Right lobe of liver (tissue), 6 donors: Measurements from ENCODE around the gene CEPT1. TPM values are rescaled to one million over a fixed set of nuclear protein-coding genes. Genes with fewer than 3 reads are reported as not detected.

Source experiments
- ATAC-seq, 4 donors: fragments of 200-7000 bp; cut with Tn5 transposase; one replicate each; pipeline ENCODE4 v1.9.1; 2020; ENCODE audit warnings: mild to moderate bottlenecking in 4 of 4, moderate library complexity in 4 of 4
- DNase-seq, 3 donors: peaks; one replicate each; pipeline ENCODE4 v3.0.0-alpha.2; 2020
- H3K27ac ChIP-seq, 3 donors: fragments of 200-600 bp; one replicate each; pipeline ENCODE4 v1.8.0; 2022
- H3K27me3 ChIP-seq, 2 donors: fragments of 200-600 bp; one replicate each; pipeline ENCODE4 v1.8.0; 2022
- H3K36me3 ChIP-seq, 4 donors: fragments of 200-600 bp; sonication (generic) in 1 of 4; one replicate each; pipeline versions ENCODE4 v1.5.1 to v1.8.0; 2017 to 2022; ENCODE audit warnings: control low read depth in 1 of 4
- H3K4me1 ChIP-seq, 4 donors: fragments of 200-600 bp; sonication (generic) in 1 of 4; one replicate each; pipeline versions ENCODE4 v1.5.1 to v1.8.0; 2017 to 2022; ENCODE audit warnings: control low read depth in 1 of 4
- H3K4me3 ChIP-seq, 3 donors: fragments of 200-600 bp; one replicate each; pipeline ENCODE4 v1.8.0; 2022
- H3K9me3 ChIP-seq, 4 donors: fragments of 200-600 bp; sonication (generic) in 1 of 4; one replicate each; pipeline versions ENCODE4 v1.5.1 to v1.8.0; 2017 to 2022; ENCODE audit warnings: control low read depth in 1 of 4
- CTCF ChIP-seq, 4 donors: fragments of 200-600 bp in 3 of 4; fragments of 450-650 bp in 1 of 4; IDR thresholded peaks; one replicate each; pipeline versions ENCODE4 v1.5.1 to v1.8.0; 2016 to 2022; ENCODE audit warnings: antibody characterized with exemption in 4 of 4, mild to moderate bottlenecking in 2 of 4
- POLR2A ChIP-seq: fragments of 450-650 bp; IDR thresholded peaks from one replicate; pipeline ENCODE4 v1.6.1; 2017; ENCODE audit warnings: antibody characterized with exemption, mild to moderate bottlenecking
- WGBS: methylation state at CpG from one replicate; pipeline ENCODE4 v1.1.6; 2018; ENCODE audit warnings: low coverage, low lambda C conversion rate; ENCODE audit not compliant: insufficient coverage; ENCODE audit errors: missing lambda C conversion rate; 5-methylcytosine and 5-hydroxymethylcytosine counted together
- intact Hi-C, 2 donors: fragments of 100-400 bp; cut with DNase I; formaldehyde crosslinking; loops; one replicate each; pipeline versions ENCODE4 v1.11.2 to v1.14.1; 2022
- total RNA-seq, 6 experiments: library from RNA; depleted of rRNA in 2 of 6; stranded (reverse); fragments of >200 nt in 2 of 6; fragmentation: NEBNext Ultra II Directional in 3 of 6; extraction: Animal tissue kit (Norgen Biotek cat#: 25700) in 3 of 6; gene quantifications; one replicate each; pipeline versions ENCODE4 v1.1.0 to v1.2.4, GENCODE V29; 2016 to 2023
- donor health status: DM: no; HTN: yes; CAD: no.
- donor health status: DM: no; HTN: no; CAD: no.
- donor health status: DM: no; HTN: no; CAD: no.
- donor health status: DM: no; HTN: yes; CAD: no.
- donor health status: DM: no; HTN: yes; CAD: no.

CEPT1 gene
- total RNA-seq, 6 experiments from 2014 or later: 21.9 to 35.0 (median 27.8) TPM

- peaks cover 0 to 1% (median 0%) of the 10 kb centered on the region in 4 donors for H3K4me1 ChIP-seq
- DNase-seq: no peak
- peak in 1 of 4 donors; percentile 55 for ATAC-seq
- H3K4me3 ChIP-seq: no peak overlapping the region
- H3K36me3 ChIP-seq: peaks cover 0 to 22% (median 3%) of the 10 kb centered on the region in 4 donors
- no peak overlapping the region for H3K27ac ChIP-seq
- no peaks in the 10 kb centered on the region for H3K9me3 ChIP-seq
- WGBS: 77% methylated on average over 1 of the region's 1 CpG
- intact Hi-C loops: no loop called here
- TF ChIP-seq CTCF (IDR thresholded peaks at IDR 0.05) (no peak), POLR2A (no peak)
- no peaks in the 10 kb centered on the region for H3K27me3 ChIP-seq
Observed at GRCh38 chr1:111133866-111134265, 6.2 kb upstream of the CEPT1 start.

GRCh38 chr1:111139324-111139955 is 583 bp upstream of the CEPT1 start:
- Histone ChIP-seq H3K4me3 (peak overlapping the region; percentile 80 to 94 (median 91)), H3K9me3 (no peaks in the 10 kb centered on the region), H3K27ac (peak overlapping the region; percentile 83 to 90 (median 88)), H3K36me3 (peaks cover 0 to 14% (median under 1%) of the 10 kb centered on the region in 4 donors), H3K4me1 (peaks cover 0 to 29% (median 14%) of the 10 kb centered on the region in 4 donors), H3K27me3 (no peaks in the 10 kb centered on the region)
- intact Hi-C loops: no loop called here
- TF ChIP-seq POLR2A (no peak), CTCF (IDR thresholded peaks at IDR 0.05) (no peak)
- 1% methylated on average over 21 of the region's 33 CpGs for WGBS
- peak; percentile 29 to 40 (median 34) for ATAC-seq
- peak in 2 of 3 donors; percentile 30 to 63 for DNase-seq

- Histone ChIP-seq H3K9me3 (no peaks in the 10 kb centered on the region), H3K4me3 (peak overlapping the region; percentile 80 to 94 (median 91)), H3K36me3 (peaks cover 0 to 8% (median under 1%) of the 10 kb centered on the region in 4 donors), H3K27ac (peak overlapping the region; percentile 83 to 90 (median 88)), H3K4me1 (peaks cover 0 to 36% (median 16%) of the 10 kb centered on the region in 4 donors), H3K27me3 (no peaks in the 10 kb centered on the region)
- no peak for TF ChIP-seq CTCF (IDR thresholded peaks at IDR 0.05)
- no peak for TF ChIP-seq POLR2A
- intact Hi-C loops: no loop called here
- DNase-seq (peak in 2 of 3 donors; percentile 78 to 82), ATAC-seq (peak; percentile 71 to 84 (median 74))
- 0% methylated on average over 4 of the region's 9 CpGs for WGBS
Observed at GRCh38 chr1:111140680-111140967, 601 bp downstream of the CEPT1 start.

GRCh38 chr1:111141245-111142220 is 1.5 kb downstream of the CEPT1 start:
- intact Hi-C loops: no loop called here
- Histone ChIP-seq H3K4me3 (peak overlapping the region; percentile 80 to 94 (median 91)), H3K4me1 (peaks cover 0 to 42% (median 17%) of the 10 kb centered on the region in 4 donors), H3K9me3 (no peaks in the 10 kb centered on the region), H3K36me3 (no peaks in the 10 kb centered on the region), H3K27ac (peak overlapping the region; percentile 83 to 90 (median 88)), H3K27me3 (no peaks in the 10 kb centered on the region)
- WGBS: 7% methylated on average over 4 of the region's 5 CpGs
- DNase-seq (no peak), ATAC-seq (peak in 2 of 4 donors; percentile 16 to 29)
- TF ChIP-seq CTCF (IDR thresholded peaks at IDR 0.05) (no peak), POLR2A (no peak)
